PC-3 (cell line): ENCODE data around the gene PDZD7. TPM values are rescaled to one million over a fixed set of nuclear protein-coding genes. Genes with fewer than 3 reads are reported as not detected.

Experiments
- ATAC-seq: fragments of 200-7000 bp; cut with Tn5 transposase; 2 replicates; pipeline ENCODE4 v1.9.1; 2020; ENCODE audit warnings: mild to moderate bottlenecking, moderate library complexity
- BruUV-seq: library from RNA; stranded (reverse); fragments of 400-500 nt; replicated peaks from 2 replicates; lab custom pipeline; 2021; lab: Mats Ljungman, UMichigan
- CTCF ChIA-PET: fragments of 300-600 bp; sonication (Branson Sonifier 250); formaldehyde crosslinking; loops from one replicate; lab custom pipeline; 2022; ENCODE audit warnings: antibody characterized with exemption; lab: Charles Lee
- POLR2A ChIA-PET: fragments of 300-600 bp; sonication (Branson Sonifier 250); formaldehyde crosslinking; loops from one replicate; lab custom pipeline; 2022; ENCODE audit warnings: antibody characterized with exemption; ENCODE audit not compliant: unreplicated experiment; lab: Charles Lee
- DNase-seq: peaks from one replicate; pipeline ENCODE4 v3.0.0-alpha.2; 2015
- H2AFZ ChIP-seq: fragments of 300-600 bp; sonication (generic); 2 replicates; pipeline ENCODE4 v1.6.0; 2016; ENCODE audit warnings: antibody characterized with exemption, low read length
- H3F3A ChIP-seq: fragments of 300-600 bp; sonication (generic); one replicate; pipeline ENCODE4 v1.6.0; 2017; ENCODE audit warnings: antibody characterized with exemption, low read length, control low read depth, mild to moderate bottlenecking; ENCODE audit not compliant: unreplicated experiment
- H3K27ac ChIP-seq: fragments of 300-600 bp; sonication (generic); 2 replicates; pipeline ENCODE4 v1.5.1; 2016; ENCODE audit warnings: mild to moderate bottlenecking, low read length
- H3K27me3 ChIP-seq: fragments of 300-600 bp; sonication (generic); 2 replicates; pipeline ENCODE4 v1.6.1; 2016; ENCODE audit warnings: low read length, mixed read lengths
- H3K36me3 ChIP-seq: fragments of 300-600 bp; sonication (generic); 2 replicates; pipeline ENCODE4 v1.6.1; 2016; ENCODE audit warnings: low read depth, mixed run types, low read length, mixed read lengths
- H3K4me1 ChIP-seq: fragments of 300-600 bp; sonication (generic); 2 replicates; pipeline ENCODE4 v1.5.1; 2016; ENCODE audit warnings: low read length; ENCODE audit not compliant: insufficient read depth
- H3K4me2 ChIP-seq: fragments of 300-600 bp; sonication (generic); 2 replicates; pipeline ENCODE4 v1.6.0; 2016; ENCODE audit warnings: low read length
- H3K4me3 ChIP-seq: fragments of 300-600 bp; sonication (generic); 2 replicates; pipeline ENCODE4 v1.5.1; 2016; ENCODE audit warnings: mild to moderate bottlenecking, low read length, mixed read lengths
- H3K79me2 ChIP-seq: fragments of 300-600 bp; sonication (generic); 2 replicates; pipeline ENCODE4 v1.6.1; 2017; ENCODE audit warnings: low read length, mixed read lengths
- H3K9ac ChIP-seq: fragments of 300-600 bp; sonication (generic); 2 replicates; pipeline ENCODE4 v1.6.0; 2016; ENCODE audit warnings: mild to moderate bottlenecking, low read length
- H3K9me2 ChIP-seq: fragments of 300-600 bp; sonication (generic); replicated peaks from 2 replicates; pipeline ENCODE4 v1.6.1; 2016; ENCODE audit warnings: mixed run types, low read length, mixed read lengths
- H3K9me3 ChIP-seq: fragments of 300-600 bp; sonication (generic); 2 replicates; pipeline ENCODE4 v1.6.1; 2016; ENCODE audit warnings: low read length, mixed read lengths
- H4K20me1 ChIP-seq: fragments of 300-600 bp; sonication (generic); 2 replicates; pipeline ENCODE4 v1.6.1; 2016; ENCODE audit warnings: low read length, mixed read lengths
- CTCF ChIP-seq: fragments of 300-600 bp; sonication (generic); conservative IDR thresholded peaks from 2 replicates; pipeline ENCODE4 v1.5.1; 2017; ENCODE audit warnings: antibody characterized with exemption, low read depth, mild to moderate bottlenecking, low read length
- EZH2 ChIP-seq: fragments of 300-600 bp; sonication (generic); IDR thresholded peaks from one replicate; pipeline ENCODE4 v1.6.1; 2017; ENCODE audit warnings: antibody characterized with exemption, mild to moderate bottlenecking, low read length; ENCODE audit not compliant: unreplicated experiment
- EZH2phosphoT487 ChIP-seq: fragments of 300-600 bp; sonication (generic); IDR thresholded peaks from 2 replicates; pipeline ENCODE4 v1.6.1; 2018; ENCODE audit warnings: mild to moderate bottlenecking, antibody characterized with exemption, low read length, borderline replicate concordance
- intact Hi-C: fragments of 100-400 bp; cut with micrococcal nuclease; formaldehyde crosslinking; loops from 2 replicates; pipeline ENCODE4 v1.9.0; 2023
- total RNA-seq: library from RNA; depleted of rRNA; stranded (reverse); fragments of >200 nt; gene quantifications from 2 replicates; pipeline ENCODE4 v1.2.3, GENCODE V29; 2014

PDZD7 gene
- total RNA-seq, 1 experiment from 2014 or later, result 2.8 TPM

GRCh38 chr10:100983868-100984671 lies 46.9 kb downstream of the PDZD7 start:
- Histone ChIP-seq H3K79me2 (peaks cover 34% of the 10 kb centered on the region), H3K36me3 (no peaks in the 10 kb centered on the region), H3K27me3 (no peaks in the 10 kb centered on the region), H3K9me3 (no peaks in the 10 kb centered on the region), H3K4me2 (no peak overlapping the region), H3K9me2 (no peaks in the 10 kb centered on the region), H4K20me1 (peaks cover 3% of the 10 kb centered on the region; the same call in 1 of the 2 replicates), H2AFZ (no peak overlapping the region), H3K4me3 (no peak overlapping the region), H3F3A (no peaks in the 10 kb centered on the region), H3K4me1 (peaks cover 12% of the 10 kb centered on the region), H3K9ac (no peak overlapping the region), H3K27ac (no peak overlapping the region)
- CTCF ChIA-PET, result no interaction called here
- BruUV-seq, result no TSS peak
- ATAC-seq (no peak), DNase-seq (no peak)
- POLR2A ChIA-PET, result no interaction called here
- no peak for TF ChIP-seq EZH2
- TF ChIP-seq CTCF, result no peak
- TF ChIP-seq EZH2phosphoT487, result no peak
- intact Hi-C loops, result no loop called here

- CTCF ChIA-PET, result no interaction called here
- Histone ChIP-seq H3K27me3 (no peaks in the 10 kb centered on the region), H3K4me2 (no peak overlapping the region), H3K4me3 (no peak overlapping the region), H3K79me2 (peaks cover 25% of the 10 kb centered on the region), H2AFZ (no peak overlapping the region), H3K9me2 (no peaks in the 10 kb centered on the region), H3K27ac (no peak overlapping the region), H3K9ac (no peak overlapping the region), H3K9me3 (no peaks in the 10 kb centered on the region), H3K36me3 (no peaks in the 10 kb centered on the region), H3F3A (no peaks in the 10 kb centered on the region), H4K20me1 (no peaks in the 10 kb centered on the region), H3K4me1 (peaks cover 6% of the 10 kb centered on the region)
- BruUV-seq, result no TSS peak
- TF ChIP-seq CTCF, result no peak
- no peak for TF ChIP-seq EZH2
- no peak for TF ChIP-seq EZH2phosphoT487
- POLR2A ChIA-PET, result no interaction called here
- ATAC-seq, result no peak
- intact Hi-C loops, result no loop called here
- DNase-seq, result no peak
Observed at GRCh38 chr10:100982916-100983830, 47.8 kb downstream of the PDZD7 start.
